ENCODE measurements around the gene TEC. TPM values are rescaled to one million over a fixed set of nuclear protein-coding genes. Genes with fewer than 3 reads are reported as not detected.

Gene TEC
- total and polyA plus RNA-seq, 9 donors: 0.43 to 4.0 (median 1.4) TPM

DNA sequence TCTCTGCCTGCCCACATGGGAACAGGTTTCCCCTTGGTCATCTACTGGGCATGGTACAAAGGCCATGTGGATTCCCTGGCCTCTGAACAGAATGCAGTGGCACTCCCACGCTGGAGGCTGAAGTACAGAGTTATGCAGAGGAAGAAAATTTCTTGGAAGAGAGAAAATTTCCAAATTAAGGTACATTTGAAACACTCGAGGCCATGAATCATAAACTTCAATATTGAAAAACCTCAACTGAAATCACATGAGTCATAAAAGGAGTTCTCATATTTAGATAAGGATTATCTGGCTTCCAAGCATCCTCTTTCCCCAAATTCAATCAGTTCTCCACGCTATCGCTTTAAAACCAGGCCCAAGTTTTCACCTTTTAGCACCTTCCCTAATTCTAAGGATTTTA lies 107.5 kb downstream of the TEC start:
- no peak for DNase-seq
- Histone ChIP-seq H3K4me3 (no peak overlapping the region), H3K9me3 (no peaks in the 10 kb centered on the region), H3K27me3 (no peaks in the 10 kb centered on the region), H3K4me1 (ENCODE audit: insufficient read depth) (no peaks in the 10 kb centered on the region), H3K27ac (no peak overlapping the region), H3K36me3 (no peaks in the 10 kb centered on the region)
- TF ChIP-seq, protein P1, sequence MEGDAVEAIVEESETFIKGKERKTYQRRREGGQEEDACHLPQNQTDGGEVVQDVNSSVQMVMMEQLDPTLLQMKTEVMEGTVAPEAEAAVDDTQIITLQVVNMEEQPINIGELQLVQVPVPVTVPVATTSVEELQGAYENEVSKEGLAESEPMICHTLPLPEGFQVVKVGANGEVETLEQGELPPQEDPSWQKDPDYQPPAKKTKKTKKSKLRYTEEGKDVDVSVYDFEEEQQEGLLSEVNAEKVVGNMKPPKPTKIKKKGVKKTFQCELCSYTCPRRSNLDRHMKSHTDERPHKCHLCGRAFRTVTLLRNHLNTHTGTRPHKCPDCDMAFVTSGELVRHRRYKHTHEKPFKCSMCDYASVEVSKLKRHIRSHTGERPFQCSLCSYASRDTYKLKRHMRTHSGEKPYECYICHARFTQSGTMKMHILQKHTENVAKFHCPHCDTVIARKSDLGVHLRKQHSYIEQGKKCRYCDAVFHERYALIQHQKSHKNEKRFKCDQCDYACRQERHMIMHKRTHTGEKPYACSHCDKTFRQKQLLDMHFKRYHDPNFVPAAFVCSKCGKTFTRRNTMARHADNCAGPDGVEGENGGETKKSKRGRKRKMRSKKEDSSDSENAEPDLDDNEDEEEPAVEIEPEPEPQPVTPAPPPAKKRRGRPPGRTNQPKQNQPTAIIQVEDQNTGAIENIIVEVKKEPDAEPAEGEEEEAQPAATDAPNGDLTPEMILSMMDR (IDR thresholded peaks at IDR 0.05): no peak
- TF ChIP-seq POLR2A (IDR thresholded peaks at IDR 0.05): no peak
- no peak for TF ChIP-seq EP300 (IDR thresholded peaks at IDR 0.05)
- intact Hi-C loops (cut with DNase I): no loop called here
- WGBS, 3 donors: 49 to 61% (median 61%) methylated on average over 4 of the region's 4 CpGs

DNA sequence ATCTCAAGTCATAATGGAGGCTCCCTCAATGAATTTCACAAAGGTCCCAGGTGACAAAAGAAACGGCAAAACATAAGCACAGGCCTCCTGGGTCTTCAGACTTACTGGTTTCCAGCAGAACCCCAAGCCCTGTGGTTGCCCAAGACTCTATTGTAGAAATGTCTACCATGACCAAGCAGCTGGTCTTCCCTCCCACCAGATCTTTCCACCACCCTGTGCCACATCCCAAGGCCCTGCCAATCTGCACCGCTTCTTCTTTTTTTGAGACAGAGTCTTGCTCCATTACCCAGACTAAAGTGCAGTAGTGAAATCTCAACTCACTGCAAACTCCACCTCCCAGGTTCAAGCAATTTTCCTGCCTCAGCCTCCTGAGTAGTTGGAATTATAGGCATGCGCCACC lies 112.4 kb downstream of the TEC start:
- 68 to 87% (median 77%) methylated on average over 3 of the region's 3 CpGs for WGBS, 3 donors
- intact Hi-C loops (cut with DNase I): no loop called here
- TF ChIP-seq POLR2A (IDR thresholded peaks at IDR 0.05) (no peak), EP300 (IDR thresholded peaks at IDR 0.05) (no peak)
- TF ChIP-seq, protein P1 (IDR thresholded peaks at IDR 0.05): no peak

DNA sequence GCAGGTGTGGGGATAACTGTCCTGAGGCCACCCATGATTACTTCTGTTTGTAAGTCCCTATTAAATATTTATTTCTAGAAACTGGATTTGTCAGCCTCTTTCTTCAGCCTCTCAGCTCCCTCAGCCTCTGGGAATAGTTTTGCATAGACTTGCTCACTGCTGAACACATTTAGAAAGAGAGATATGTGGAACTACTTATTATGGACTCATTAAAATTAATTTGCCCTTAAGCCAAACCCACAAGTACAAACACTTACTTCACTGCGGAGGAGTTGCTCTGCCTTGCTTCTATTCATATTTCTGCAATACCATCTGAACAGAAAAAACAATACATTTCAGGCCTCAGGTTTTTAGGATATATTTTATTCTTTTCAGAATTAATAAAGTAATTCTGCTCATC lies 113.2 kb downstream of the TEC start:
- intact Hi-C loops (cut with DNase I): no loop called here

More for the DNA sequence above, 112.4 kb downstream of the TEC start:
- no peak overlapping the region for H3K27ac ChIP-seq
- H3K36me3 ChIP-seq: no peaks in the 10 kb centered on the region
- H3K9me3 ChIP-seq: peaks cover 0 to 5% of the 10 kb centered on the region in 2 donors
- H3K4me3 ChIP-seq: no peak overlapping the region
- H3K27me3 ChIP-seq: no peaks in the 10 kb centered on the region
- no peak for DNase-seq
- H3K4me1 ChIP-seq (ENCODE audit: insufficient read depth): no peaks in the 10 kb centered on the region

DNA sequence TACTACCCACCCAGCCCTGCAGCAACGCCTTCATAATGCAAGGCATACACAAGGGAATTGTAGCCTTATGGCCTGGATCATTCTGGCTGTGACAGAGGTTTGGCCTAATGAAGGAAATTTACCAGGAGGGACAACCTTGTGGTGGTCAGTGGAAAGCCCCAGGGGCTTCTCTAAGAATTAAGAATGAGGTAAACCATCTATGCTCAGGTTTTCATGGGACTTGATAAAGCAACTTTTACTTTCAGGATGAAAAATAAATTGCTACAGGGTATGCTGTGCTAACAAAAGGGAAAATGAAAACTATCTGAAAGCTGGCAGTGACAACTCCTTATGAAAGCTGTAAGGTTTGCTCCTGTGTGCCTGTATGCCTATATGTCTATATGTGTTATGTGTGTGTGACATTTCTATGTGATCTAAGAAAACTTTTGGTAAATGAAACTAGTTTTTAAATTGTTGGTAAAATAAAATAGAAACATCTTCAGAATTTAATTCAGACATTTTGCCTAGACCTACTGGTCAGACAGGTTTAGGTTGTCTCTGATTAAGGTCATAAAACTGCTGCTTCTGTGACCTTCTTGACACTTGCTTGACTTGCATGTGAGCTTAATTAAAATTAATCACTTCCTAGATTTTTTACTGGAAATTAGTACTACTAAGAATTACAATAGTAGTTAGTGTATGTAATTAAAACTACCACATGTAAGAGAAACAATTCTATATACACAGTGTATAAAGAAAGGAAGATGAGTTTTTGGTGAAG lies 115.7 kb downstream of the TEC start:
- no peaks in the 10 kb centered on the region for H3K4me1 ChIP-seq (ENCODE audit: insufficient read depth)
- no peak overlapping the region for H3K4me3 ChIP-seq
- no peaks in the 10 kb centered on the region for H3K27me3 ChIP-seq
- intact Hi-C loops (cut with DNase I): no loop called here
- H3K36me3 ChIP-seq: no peaks in the 10 kb centered on the region
- TF ChIP-seq EP300 (IDR thresholded peaks at IDR 0.05) (no peak), POLR2A (IDR thresholded peaks at IDR 0.05) (no peak)
- TF ChIP-seq, protein P1 (IDR thresholded peaks at IDR 0.05): no peak
- peaks cover 0 to 5% of the 10 kb centered on the region in 2 donors for H3K9me3 ChIP-seq
- H3K27ac ChIP-seq: no peak overlapping the region
- no peak for DNase-seq
- WGBS, 3 donors: 88 to 100% (median 89%) methylated on average over 1 of the region's 1 CpG

More for the DNA sequence above, 113.2 kb downstream of the TEC start:
- Histone ChIP-seq H3K36me3 (no peaks in the 10 kb centered on the region), H3K27me3 (no peaks in the 10 kb centered on the region), H3K4me1 (ENCODE audit: insufficient read depth) (no peaks in the 10 kb centered on the region), H3K4me3 (no peak overlapping the region), H3K9me3 (peaks cover 0 to 5% of the 10 kb centered on the region in 2 donors), H3K27ac (no peak overlapping the region)
- DNase-seq: no peak
- TF ChIP-seq, protein P1 (IDR thresholded peaks at IDR 0.05): no peak
- no peak for TF ChIP-seq EP300 (IDR thresholded peaks at IDR 0.05)
- TF ChIP-seq POLR2A (IDR thresholded peaks at IDR 0.05): no peak
- 87 to 90% (median 88%) methylated on average over 1 of the region's 1 CpG for WGBS, 3 donors
